Activated CD4-positive, alpha-beta T cell treated with anti-CD3 and anti-CD28 coated beads, Interleukin-2, Interleukin-6, amounts not matched to agents 100 ng/mL and 50 ng/mL, durations not matched to agents 16 hours and 8 hours (primary cell): ENCODE results near the gene SLC17A9.

Experiments
- DNase-seq: peaks from one replicate; pipeline ENCODE4 v3.0.0-alpha.2; 2020

SLC17A9 gene

GRCh38 chr20:62984666-62985443, 32.3 kb downstream of the SLC17A9 start:
- no peak for DNase-seq

DNA sequence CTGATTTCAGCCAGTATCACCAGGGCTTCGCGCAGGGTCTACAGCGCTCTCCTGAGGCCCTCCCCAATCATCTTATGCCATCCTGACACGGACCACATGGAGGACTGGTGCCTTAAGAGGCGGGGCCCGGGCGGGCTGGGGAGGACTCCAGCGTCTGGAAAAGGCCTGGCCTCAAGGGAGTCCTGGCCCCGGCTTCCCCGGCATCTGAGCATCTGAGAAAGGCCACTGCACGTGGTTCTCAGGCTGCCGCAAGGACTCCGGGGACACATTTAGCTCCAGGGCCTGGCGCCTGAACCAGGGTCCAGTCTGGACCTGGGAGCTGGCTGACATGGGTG, 32.9 kb downstream of the SLC17A9 start:
- DNase-seq, result no peak

- no peak for DNase-seq
Measured at GRCh38 chr20:62986257-62986800, 33.8 kb downstream of the SLC17A9 start.

GRCh38 chr20:62987114-62987513, 34.6 kb downstream of the SLC17A9 start:
- no peak for DNase-seq

DNA sequence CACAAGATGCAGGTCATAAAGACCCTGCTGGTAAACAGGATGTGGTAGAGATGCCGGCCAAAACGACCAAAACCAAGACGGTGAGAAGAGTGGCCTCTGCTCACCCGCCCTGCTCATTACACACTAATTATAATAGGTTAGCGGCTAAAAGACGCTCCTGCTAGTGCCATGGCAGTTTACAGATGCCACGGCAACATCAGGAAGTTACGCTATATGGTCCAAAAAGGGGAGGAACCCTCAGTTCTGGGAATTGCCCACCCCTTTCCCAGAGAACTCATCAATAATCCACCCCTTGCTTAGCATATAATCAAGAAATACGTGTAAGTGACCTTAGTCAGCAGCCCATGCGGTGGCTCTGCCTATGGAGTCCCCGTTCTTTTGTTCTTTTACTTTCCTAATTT, 36.7 kb downstream of the SLC17A9 start:
- peak; percentile 18 for DNase-seq

DNA sequence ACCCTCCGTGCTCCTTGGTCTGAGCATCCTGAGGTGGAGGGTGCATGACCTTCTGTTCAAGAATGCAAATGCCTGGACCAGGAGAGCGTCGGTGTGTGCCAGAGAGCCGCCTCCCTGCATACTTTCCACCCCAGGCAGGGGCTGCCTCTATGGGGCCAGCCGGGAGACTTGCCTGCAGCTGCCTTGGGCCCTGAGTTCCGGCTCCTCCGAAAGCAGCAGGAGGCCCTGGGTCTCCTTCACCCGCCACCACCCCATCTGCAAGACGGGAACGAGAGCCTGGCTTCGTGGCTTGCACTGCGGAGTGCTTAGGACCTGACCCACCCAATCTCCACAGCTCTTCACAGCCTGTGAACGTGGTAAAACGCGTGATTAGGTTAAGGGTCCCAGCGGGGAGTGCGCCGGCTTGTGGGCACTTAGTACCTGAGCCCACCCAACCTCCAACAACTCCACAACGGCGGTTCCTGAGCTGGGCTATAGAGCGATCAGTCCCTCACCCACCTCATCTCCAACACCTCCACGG, 37.9 kb downstream of the SLC17A9 start:
- no peak for DNase-seq

DNA sequence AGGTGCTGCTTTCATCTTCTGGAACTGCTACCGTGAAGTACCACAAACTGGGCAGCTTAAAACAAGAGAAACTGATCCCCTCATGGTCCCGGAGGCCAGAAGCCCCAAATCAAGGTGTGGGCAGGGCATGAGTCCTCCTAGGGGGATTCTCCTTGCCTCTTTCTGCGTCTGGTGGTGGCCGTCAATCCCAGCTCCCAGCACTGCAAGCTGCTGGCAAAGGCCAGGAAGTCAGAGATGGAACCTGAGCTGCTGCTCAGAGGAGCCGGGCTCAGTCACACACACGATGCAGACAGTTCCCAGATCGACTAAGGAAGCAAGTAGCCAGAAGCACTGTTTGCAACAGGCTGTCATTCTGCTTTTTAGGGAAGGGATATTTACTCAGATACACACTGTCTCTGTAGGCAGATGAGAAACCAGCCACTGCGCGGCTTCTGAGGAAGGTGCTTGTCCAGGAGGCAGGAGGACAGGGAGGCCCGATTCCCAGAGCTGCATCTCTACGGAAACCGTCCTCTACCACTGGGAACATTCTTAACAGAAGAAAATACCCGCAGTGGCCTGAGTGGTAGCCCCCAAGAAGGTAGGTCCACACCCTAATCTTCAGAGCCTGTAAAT, 38.8 kb downstream of the SLC17A9 start:
- DNase-seq, result no peak

DNA sequence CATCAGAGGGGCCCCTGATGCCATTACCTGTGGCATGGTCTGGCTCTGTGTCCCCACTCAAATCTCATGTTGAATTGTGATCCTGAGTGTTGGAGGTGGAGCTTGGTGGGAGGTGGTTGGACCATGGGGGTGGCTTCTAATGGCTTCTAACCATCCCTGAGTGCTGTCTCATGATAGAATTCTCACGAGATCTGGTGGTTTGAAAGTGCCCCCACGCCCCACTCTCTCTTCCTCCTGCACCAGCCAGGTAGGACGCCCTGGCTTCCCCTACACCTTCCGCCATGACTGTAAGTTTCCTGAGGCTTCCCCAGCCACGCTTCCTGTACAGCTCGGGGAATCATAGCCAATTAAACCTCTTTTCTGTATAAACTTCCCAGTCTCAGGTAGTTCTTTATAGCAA, 39.4 kb downstream of the SLC17A9 start:
- DNase-seq, result no peak

DNA sequence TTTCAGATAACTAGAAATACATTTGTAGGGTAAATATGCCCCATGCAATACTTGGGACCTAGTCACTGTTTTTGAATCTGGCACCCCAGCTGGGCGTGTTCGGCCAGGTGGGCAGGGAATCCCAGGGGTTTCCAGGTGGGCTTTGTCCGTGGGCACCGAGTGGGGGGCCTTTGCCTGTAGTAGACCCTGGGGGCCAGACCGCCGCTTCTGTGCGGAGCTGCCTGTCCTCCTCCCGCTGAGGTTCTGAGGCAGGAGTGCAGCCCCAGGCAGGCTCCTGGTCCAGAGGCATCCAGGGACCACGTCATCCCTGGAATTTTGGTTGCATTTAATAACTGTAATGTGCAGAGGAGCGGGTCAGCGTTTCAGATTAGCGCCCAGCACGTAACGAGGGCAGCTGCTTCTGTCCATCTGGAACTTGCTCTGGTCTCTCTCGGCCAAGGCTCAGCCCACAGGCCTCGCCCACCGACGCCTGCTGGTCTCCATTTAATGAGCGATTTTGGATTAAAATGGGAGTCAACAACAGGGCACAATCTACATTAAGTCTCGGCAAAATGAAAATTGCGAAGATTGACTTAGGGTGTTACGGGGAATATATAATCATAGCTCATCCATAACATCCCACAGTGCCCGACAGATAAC, 41.5 kb downstream of the SLC17A9 start:
- no peak for DNase-seq

DNA sequence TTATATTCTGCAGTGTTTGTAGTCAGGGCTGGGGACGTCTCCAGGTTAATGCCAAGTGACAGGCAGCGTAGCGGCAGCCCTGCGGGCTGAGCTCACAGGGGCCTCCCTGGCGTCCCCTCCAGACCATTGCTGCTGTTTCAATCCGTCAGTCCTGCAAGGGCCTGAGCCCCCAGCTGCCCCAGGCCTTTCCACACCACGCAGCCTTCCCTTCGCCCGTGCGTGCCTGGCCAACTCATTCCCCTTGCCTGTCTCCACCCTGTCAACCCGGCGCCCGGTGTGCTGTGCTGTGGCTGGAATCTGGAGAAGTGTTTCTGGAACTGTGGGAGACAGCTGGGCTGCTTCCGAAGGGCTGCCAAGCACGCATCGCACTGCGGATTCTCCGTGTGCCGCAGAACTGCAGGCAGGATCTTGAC, 42.4 kb downstream of the SLC17A9 start:
- no peak for DNase-seq

DNA sequence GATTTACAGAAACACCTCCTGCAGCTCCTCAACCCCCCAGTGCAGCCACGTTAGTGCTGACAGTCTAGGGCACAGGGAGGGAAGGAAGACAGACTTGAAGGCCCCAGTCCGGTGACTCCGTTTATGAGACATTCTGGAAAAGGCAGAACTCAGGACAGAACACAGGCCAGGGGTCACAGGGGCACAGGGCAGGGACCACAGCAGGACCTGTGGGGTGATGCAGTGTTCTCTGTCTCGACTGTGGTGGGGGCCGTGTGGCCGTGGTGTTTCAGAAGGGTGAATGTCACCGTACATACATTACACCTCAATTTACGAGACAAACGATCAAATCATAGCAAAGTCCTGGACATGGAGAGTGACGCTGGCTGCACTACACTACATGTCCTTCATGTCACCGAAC, 43.0 kb downstream of the SLC17A9 start:
- no peak for DNase-seq

DNA sequence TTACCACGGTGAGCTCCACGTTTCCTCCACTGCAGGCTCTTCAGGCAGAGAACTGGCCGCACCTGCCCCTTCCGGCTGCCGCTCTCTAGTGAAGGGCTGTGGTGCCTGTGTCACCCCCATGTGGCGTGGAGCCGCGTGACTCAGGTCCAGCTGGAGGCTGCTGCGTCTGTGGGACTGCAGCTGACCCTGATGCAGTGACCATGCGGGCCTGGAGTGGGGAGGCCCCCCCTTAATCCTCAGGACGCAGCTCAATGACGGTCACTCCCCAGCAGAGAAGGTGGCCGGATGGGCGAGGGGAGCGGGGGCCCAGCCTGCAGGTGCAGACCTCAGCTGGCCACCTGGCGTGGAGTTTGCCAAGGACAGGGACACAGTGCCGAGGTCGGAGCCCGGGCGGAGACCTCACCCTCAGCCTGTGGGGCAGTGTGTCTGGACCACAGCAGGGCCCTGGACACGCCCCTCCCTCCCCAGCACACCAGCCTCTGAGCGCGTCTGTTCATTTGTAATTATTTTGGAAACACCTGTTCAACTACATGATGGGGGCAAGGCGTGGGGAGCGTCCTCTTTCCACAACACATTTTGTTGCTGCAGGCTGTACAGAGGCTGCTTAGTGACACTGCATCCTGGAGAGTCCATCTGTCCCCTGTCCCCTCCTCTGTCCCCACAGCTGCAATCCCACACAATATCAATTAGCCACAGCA, 43.5 kb downstream of the SLC17A9 start:
- no peak for DNase-seq

- no peak for DNase-seq
Measured at GRCh38 chr20:62996596-62996982, 44.1 kb downstream of the SLC17A9 start.

DNA sequence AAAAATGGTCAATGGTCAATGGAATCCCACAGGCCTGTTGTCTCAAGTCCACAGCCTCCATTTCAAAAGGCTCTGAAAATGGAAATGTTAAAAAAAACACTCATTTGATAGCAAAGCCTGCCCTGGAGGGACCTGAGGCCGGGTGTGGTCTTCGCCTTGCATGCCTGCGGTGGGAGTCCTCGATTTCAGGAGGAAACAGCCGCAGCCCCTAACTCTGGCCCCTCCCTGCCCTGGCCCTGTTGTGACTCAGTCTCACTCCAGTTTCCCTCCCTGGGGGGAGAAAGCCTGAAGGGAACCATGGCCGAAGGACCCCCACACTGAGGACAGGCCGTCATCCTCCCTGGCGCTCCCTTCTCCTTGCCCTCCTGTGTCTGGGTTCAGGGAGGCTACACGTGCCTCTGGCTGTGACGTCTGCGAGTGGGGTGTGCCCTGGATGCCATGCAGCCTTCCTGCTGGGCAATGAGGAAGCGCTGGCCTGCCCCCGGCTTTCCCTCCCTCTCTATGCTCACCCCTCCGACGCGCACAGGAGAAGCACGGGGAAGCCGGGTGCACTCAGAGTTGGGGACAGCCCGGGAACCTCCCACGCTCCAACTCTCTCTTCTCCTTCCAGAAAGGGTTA, 45.0 kb downstream of the SLC17A9 start:
- DNase-seq, result no peak

GRCh38 chr20:62998449-62998848, 45.9 kb downstream of the SLC17A9 start:
- no peak for DNase-seq

DNA sequence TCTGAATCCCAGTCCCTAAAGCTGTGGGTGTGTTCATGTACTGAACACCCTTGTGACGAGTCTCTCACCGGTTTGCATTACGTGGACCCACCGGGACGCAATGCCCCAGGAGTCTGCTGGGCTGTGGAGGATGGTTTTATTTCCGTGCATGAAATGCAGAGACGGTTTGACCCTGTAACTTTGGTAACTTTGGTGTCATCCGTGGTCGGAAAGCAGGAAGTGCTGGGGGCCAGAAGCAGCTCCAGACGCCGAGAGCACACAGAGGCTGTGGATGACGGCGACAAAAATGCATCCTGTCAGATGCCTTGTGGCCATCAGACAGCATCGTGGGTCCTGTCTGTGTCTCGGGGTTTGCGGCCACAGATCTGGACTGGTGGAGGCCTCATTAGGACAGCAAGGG, 47.1 kb downstream of the SLC17A9 start:
- no peak for DNase-seq

GRCh38 chr20:63000036-63000435, 47.5 kb downstream of the SLC17A9 start:
- DNase-seq, result no peak

DNA sequence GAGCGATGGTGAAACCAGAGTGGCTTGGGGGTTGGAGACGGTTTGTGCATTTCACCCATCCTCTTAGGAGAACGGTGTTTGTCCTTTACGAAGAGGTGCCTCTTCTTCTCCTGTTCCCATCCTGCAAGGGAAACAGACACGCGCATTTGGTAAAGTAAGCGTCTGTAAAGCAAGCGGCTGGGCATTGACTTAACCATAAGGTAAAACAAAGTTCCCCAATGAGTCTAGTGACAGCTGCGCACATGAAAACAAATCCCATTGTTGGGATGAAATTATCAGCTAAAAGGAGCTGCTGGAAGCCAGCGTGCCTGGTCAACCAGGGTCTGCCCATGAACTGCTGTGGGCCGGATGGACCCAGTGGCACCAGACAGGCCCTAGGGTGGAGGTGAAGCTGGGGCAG, 48.4 kb downstream of the SLC17A9 start:
- no peak for DNase-seq

GRCh38 chr20:63002511-63002910, 50.0 kb downstream of the SLC17A9 start:
- DNase-seq, result no peak

GRCh38 chr20:63003546-63003945, 51.0 kb downstream of the SLC17A9 start:
- DNase-seq, result no peak

DNA sequence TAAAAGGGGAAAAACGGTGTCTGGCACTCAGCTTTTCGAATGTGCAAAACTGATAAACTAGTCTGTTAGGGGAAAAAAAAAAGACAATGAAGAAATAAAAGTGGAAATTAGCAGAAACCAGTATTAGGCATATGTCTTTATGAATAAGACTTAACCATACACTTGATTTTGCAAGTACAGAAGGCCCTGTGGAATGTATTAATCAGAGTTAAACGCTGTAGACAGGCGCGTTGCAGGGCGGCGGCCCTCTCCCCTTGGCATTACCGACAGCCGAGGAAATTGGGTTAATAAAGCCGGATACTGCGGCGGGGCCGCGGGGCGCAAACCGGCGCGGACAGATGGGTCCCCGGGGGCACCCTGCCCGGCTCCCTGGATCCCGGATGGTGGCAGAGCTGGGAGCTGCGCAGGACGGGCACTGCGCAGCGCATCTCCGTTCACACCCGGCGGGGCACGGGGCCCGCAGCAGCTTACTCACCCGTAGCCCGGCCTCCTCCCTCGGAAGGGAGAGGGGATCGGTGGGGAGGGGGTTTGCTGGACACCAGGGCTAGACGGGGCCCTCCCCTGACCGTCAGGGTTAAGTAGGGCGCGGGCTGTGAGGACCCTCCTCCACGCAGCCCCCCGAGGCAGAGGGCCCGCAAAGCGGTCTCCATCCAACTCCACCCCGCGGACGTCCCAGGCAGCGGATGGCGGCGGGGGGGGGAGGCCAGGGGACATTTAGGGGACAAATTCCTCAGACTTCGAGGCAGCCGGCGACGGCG, 52.3 kb downstream of the SLC17A9 start:
- no peak for DNase-seq

DNA sequence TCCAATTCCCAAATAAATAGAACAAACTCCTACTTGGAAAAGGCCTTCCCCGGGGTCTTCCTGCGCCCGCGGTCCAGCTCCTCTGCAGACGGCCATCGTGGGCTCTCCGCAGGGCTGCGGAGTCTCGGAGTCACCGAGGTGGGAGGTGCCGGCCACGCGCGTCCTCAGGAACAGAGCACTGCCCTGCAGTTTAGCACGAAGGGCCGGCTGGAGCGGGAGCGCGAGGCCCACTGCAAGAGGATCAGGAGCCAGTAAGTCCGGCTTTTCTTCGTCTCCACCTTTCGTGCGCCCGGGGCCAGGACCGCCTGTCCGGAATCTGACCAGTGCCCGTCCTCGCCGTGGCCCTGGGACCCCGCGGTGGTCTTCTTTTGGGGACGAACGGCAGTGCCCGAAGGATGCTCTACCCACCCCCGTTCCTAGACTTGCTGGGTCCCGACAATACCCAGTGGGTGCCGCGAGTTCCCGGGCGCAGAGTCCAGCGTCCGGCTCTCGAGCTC, 52.9 kb downstream of the SLC17A9 start:
- no peak for DNase-seq
